GM23248 (cell line): ENCODE results near the gene GRK3.

ENCODE experiments used
- EZH2 ChIP-seq: fragments of 200-600 bp; sonication (generic); IDR thresholded peaks from 2 replicates; pipeline ENCODE4 v1.6.1; 2018; ENCODE audit warnings: antibody characterized with exemption, mild to moderate bottlenecking; ENCODE audit not compliant: insufficient read depth, poor library complexity, severe bottlenecking
- EZH2phosphoT487 ChIP-seq: fragments of 200-600 bp; sonication (generic); IDR thresholded peaks from 2 replicates; pipeline ENCODE4 v1.6.1; 2018; ENCODE audit warnings: antibody characterized with exemption, moderate library complexity, mild to moderate bottlenecking, low read depth; ENCODE audit not compliant: insufficient read depth

DNA sequence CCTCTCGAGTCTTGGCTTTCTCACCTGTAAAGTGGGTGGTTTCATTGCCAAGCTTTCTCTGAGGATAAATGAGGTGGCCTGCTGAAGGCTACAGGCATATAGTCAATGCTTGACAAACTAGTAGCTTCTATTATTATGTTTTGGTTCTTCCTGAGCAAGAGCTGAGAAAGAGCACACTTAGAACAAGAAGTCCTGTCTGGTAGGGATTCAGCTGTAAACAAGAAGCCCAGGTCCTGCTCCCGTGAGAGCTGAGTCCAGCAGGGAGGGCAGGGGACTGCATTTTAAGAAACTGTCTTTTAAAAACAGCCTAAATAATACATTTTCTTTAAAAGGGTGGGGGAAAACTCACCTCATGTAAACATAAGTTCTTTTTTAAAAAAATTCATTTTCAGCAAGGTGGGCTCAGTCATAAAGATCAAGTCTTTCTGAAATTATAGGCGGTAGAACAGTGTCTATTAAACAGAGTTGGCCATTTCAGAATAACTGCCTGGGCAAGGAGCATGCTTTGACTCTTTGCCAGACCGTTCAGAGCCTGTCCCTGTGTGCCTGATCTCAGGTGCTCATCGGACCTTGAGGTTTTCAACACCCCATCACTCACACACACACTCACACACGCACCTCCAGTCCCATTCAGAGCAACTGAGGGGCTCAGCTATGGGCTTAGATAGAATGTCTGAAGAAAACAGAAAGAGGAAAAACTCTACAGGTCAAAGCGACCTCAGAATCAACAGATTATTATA is 148.4 kb downstream of the GRK3 start:
- TF ChIP-seq EZH2, result no peak
- TF ChIP-seq EZH2phosphoT487, result no peak
